GM12874 (cell line): ENCODE measurements around the gene CDH3.

ENCODE experiments used
- CTCF ChIP-seq: IDR thresholded peaks from 2 replicates; pipeline ENCODE4 v1.5.1; 2011; ENCODE audit warnings: low read depth, mild to moderate bottlenecking, control low read depth, low read length, moderate library complexity; ENCODE audit not compliant: insufficient read depth

Gene CDH3

GRCh38 chr16:68644715-68645493 is at the start of gene CDH3:
TSS of gene CDH3 (plus strand) at chr16:68645310. CDS start at chr16:68645380, 70 bp downstream.
- TF ChIP-seq CTCF = no peak

- TF ChIP-seq CTCF = no peak
These were observed 48.8 kb upstream of the CDH3 start for GRCh38 chr16:68596266-68596665.

GRCh38 chr16:68599586-68599985 is 45.5 kb upstream of the CDH3 start:
- no peak for TF ChIP-seq CTCF

- TF ChIP-seq CTCF = no peak
These were observed 39.4 kb upstream of the CDH3 start for GRCh38 chr16:68605746-68606145.

GRCh38 chr16:68607443-68607842 is 37.7 kb upstream of the CDH3 start:
- TF ChIP-seq CTCF = no peak

GRCh38 chr16:68608330-68608729 is 36.8 kb upstream of the CDH3 start:
- no peak for TF ChIP-seq CTCF

- TF ChIP-seq CTCF = no peak
These were observed 32.1 kb upstream of the CDH3 start for GRCh38 chr16:68612996-68613395.

GRCh38 chr16:68617734-68618133 is 27.4 kb upstream of the CDH3 start:
- TF ChIP-seq CTCF = no peak
